Measurements from ENCODE around the gene CCDC50. TPM values are rescaled to one million over a fixed set of nuclear protein-coding genes. Genes with fewer than 3 reads are reported as not detected.

The CCDC50 gene
- total RNA-seq, 1 donor from 2014 or later = 63.5 TPM

GRCh38 chr3:191303596-191303995 is 25.6 kb upstream of the CCDC50 start:
- DNase-seq (ENCODE audit: low spot score) = no peak
- no peak overlapping the region for H3K4me3 Mint-ChIP-seq (ENCODE audit: unreplicated experiment)

GRCh38 chr3:191306428-191306827 is 22.8 kb upstream of the CCDC50 start:
- no peaks in the 10 kb centered on the region for H3K36me3 Mint-ChIP-seq (ENCODE audit: low read depth, unreplicated experiment)
- no peak for TF ChIP-seq CTCF (IDR thresholded peaks at IDR 0.05; ENCODE audit: unreplicated experiment)
- no peak overlapping the region for H3K4me3 Mint-ChIP-seq (ENCODE audit: unreplicated experiment)
- H3K27ac Mint-ChIP-seq (ENCODE audit: unreplicated experiment) = no peak overlapping the region
- no peak for DNase-seq (ENCODE audit: low spot score)
- peaks cover 3% of the 10 kb centered on the region for H3K27me3 Mint-ChIP-seq (ENCODE audit: unreplicated experiment)
- no peaks in the 10 kb centered on the region for H3K9me3 Mint-ChIP-seq (ENCODE audit: unreplicated experiment)
- H3K4me1 Mint-ChIP-seq (ENCODE audit: unreplicated experiment) = peaks cover 5% of the 10 kb centered on the region

More at GRCh38 chr3:191303596-191303995, 25.6 kb upstream of the CCDC50 start:
- Mint-ChIP-seq H3K4me1 (ENCODE audit: unreplicated experiment) (peaks cover 5% of the 10 kb centered on the region), H3K36me3 (ENCODE audit: low read depth, unreplicated experiment) (no peaks in the 10 kb centered on the region), H3K9me3 (ENCODE audit: unreplicated experiment) (no peaks in the 10 kb centered on the region), H3K27ac (ENCODE audit: unreplicated experiment) (no peak overlapping the region), H3K27me3 (ENCODE audit: unreplicated experiment) (peaks cover 2% of the 10 kb centered on the region)
- no peak for TF ChIP-seq CTCF (IDR thresholded peaks at IDR 0.05; ENCODE audit: unreplicated experiment)

DNA sequence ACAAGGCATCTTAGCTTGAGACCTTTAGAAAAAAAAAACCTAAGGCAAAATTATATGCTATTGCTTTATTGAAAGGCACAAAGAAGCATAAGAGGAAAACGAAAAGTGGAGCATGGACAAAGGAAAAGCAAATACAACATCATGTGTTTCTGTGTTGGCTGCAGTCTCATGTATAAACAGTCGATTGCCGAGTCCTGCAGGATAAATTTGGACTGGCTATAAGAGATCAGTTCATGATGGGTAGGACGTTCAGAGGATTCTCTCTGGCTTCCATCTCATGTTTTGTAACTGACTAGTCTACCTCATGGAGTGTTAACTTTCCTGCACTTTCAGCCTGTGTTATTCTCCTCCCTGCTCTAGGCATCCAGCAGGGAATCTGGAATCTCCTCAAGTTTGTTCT is 21.9 kb upstream of the CCDC50 start:
- Mint-ChIP-seq H3K9me3 (ENCODE audit: unreplicated experiment) (no peaks in the 10 kb centered on the region), H3K36me3 (ENCODE audit: low read depth, unreplicated experiment) (no peaks in the 10 kb centered on the region), H3K27me3 (ENCODE audit: unreplicated experiment) (peaks cover 3% of the 10 kb centered on the region), H3K4me1 (ENCODE audit: unreplicated experiment) (peaks cover 5% of the 10 kb centered on the region), H3K4me3 (ENCODE audit: unreplicated experiment) (no peak overlapping the region), H3K27ac (ENCODE audit: unreplicated experiment) (no peak overlapping the region)
- DNase-seq (ENCODE audit: low spot score) = no peak
- no peak for TF ChIP-seq CTCF (IDR thresholded peaks at IDR 0.05; ENCODE audit: unreplicated experiment)

DNA sequence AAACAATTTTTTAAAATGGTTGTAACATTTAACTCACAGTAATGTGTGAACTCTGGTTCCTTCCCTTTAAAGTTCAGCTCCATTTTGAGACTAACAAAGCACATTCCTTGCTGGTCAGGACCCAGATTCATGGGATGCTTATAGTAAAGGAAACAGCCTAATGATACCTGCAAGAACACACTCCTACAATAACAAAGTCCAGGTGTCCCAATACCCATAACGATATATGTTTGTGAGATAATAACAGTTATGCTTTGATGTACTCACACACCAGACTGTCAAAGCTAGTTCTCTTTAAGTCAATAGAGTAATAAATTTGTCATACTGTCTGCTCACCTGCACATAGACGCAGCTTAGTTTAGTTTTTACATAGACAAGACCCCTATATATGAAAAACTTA is 15.9 kb upstream of the CCDC50 start:
- Mint-ChIP-seq H3K9me3 (ENCODE audit: unreplicated experiment) (no peaks in the 10 kb centered on the region), H3K4me3 (ENCODE audit: unreplicated experiment) (no peak overlapping the region), H3K36me3 (ENCODE audit: low read depth, unreplicated experiment) (no peaks in the 10 kb centered on the region), H3K27ac (ENCODE audit: unreplicated experiment) (no peak overlapping the region), H3K27me3 (ENCODE audit: unreplicated experiment) (peaks cover 1% of the 10 kb centered on the region), H3K4me1 (ENCODE audit: unreplicated experiment) (no peaks in the 10 kb centered on the region)
- no peak for TF ChIP-seq CTCF (IDR thresholded peaks at IDR 0.05; ENCODE audit: unreplicated experiment)
- no peak for DNase-seq (ENCODE audit: low spot score)

- no peaks in the 10 kb centered on the region for H3K4me1 Mint-ChIP-seq (ENCODE audit: unreplicated experiment)
- no peaks in the 10 kb centered on the region for H3K36me3 Mint-ChIP-seq (ENCODE audit: low read depth, unreplicated experiment)
- no peaks in the 10 kb centered on the region for H3K9me3 Mint-ChIP-seq (ENCODE audit: unreplicated experiment)
- no peak overlapping the region for H3K27ac Mint-ChIP-seq (ENCODE audit: unreplicated experiment)
- H3K27me3 Mint-ChIP-seq (ENCODE audit: unreplicated experiment) = peaks cover 1% of the 10 kb centered on the region
- H3K4me3 Mint-ChIP-seq (ENCODE audit: unreplicated experiment) = no peak overlapping the region
- TF ChIP-seq CTCF (IDR thresholded peaks at IDR 0.05; ENCODE audit: unreplicated experiment) = no peak
- DNase-seq (ENCODE audit: low spot score) = no peak
Measured at GRCh38 chr3:191314109-191314728, 15.0 kb upstream of the CCDC50 start.
